ENCODE data around the gene ADCY7.

ADCY7 gene

DNA sequence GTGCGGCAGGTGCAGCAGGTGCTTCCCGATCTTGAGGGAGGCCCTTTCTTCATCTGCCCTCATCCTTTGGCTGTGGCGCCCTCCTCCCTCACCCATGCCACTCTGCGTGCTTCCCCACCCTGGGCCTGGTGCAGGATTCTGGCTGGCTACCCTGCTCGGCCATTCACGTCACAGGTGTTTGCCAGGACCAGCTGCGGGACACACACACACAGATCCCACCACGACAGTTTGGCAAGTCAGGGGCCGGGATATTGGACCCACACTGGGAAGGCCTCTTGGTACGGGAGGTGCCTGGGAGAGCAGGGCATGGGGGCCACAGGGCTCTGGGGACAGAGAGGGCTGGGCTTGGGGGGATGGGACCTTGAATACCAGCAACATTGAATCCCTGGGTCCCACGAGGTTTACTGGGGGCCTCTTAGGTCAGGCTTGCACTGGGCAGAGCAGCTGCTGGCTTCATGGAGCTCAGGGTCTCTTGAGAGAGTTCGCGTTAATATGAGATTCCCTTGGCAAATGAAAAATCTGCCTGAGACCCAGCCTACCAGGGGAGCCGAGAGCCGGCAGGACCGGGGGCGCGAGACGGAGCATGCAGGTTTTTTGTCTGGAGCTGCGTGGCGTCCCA is 15.1 kb downstream of the ADCY7 start:
- TF ChIP-seq, protein P1, sequence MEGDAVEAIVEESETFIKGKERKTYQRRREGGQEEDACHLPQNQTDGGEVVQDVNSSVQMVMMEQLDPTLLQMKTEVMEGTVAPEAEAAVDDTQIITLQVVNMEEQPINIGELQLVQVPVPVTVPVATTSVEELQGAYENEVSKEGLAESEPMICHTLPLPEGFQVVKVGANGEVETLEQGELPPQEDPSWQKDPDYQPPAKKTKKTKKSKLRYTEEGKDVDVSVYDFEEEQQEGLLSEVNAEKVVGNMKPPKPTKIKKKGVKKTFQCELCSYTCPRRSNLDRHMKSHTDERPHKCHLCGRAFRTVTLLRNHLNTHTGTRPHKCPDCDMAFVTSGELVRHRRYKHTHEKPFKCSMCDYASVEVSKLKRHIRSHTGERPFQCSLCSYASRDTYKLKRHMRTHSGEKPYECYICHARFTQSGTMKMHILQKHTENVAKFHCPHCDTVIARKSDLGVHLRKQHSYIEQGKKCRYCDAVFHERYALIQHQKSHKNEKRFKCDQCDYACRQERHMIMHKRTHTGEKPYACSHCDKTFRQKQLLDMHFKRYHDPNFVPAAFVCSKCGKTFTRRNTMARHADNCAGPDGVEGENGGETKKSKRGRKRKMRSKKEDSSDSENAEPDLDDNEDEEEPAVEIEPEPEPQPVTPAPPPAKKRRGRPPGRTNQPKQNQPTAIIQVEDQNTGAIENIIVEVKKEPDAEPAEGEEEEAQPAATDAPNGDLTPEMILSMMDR (IDR thresholded peaks at IDR 0.05; ENCODE audit: low read depth, low read length), result no peak
- H3K27ac ChIP-seq, result no peak overlapping the region
- H3K9me3 ChIP-seq (ENCODE audit: severe bottlenecking), result peaks cover 1% of the 10 kb centered on the region
- no peaks in the 10 kb centered on the region for H3K36me3 ChIP-seq
- H3K27me3 ChIP-seq (ENCODE audit: insufficient read depth, low read depth, severe bottlenecking), result no peaks in the 10 kb centered on the region
- no peak overlapping the region for H3K4me3 ChIP-seq (ENCODE audit: low read depth, low read length)
- no peak for DNase-seq

- H3K36me3 ChIP-seq, result no peaks in the 10 kb centered on the region
- no peak for DNase-seq
- H3K4me3 ChIP-seq (ENCODE audit: low read depth, low read length), result no peak overlapping the region
- H3K27me3 ChIP-seq (ENCODE audit: insufficient read depth, low read depth, severe bottlenecking), result no peaks in the 10 kb centered on the region
- TF ChIP-seq, protein P1 (IDR thresholded peaks at IDR 0.05; ENCODE audit: low read depth, low read length), result no peak
- H3K9me3 ChIP-seq (ENCODE audit: severe bottlenecking), result peaks cover 4% of the 10 kb centered on the region
- no peak overlapping the region for H3K27ac ChIP-seq
These were observed 15.7 kb downstream of the ADCY7 start for GRCh38 chr16:50282010-50282538.

- DNase-seq, result no peak
- Histone ChIP-seq H3K36me3 (no peaks in the 10 kb centered on the region), H3K4me3 (ENCODE audit: low read depth, low read length) (no peak overlapping the region), H3K27me3 (ENCODE audit: insufficient read depth, low read depth, severe bottlenecking) (no peaks in the 10 kb centered on the region), H3K9me3 (ENCODE audit: severe bottlenecking) (peaks cover 4% of the 10 kb centered on the region), H3K27ac (no peak overlapping the region)
- TF ChIP-seq, protein P1 (IDR thresholded peaks at IDR 0.05; ENCODE audit: low read depth, low read length), result no peak
These were observed 16.7 kb downstream of the ADCY7 start for GRCh38 chr16:50282955-50283631.

GRCh38 chr16:50284131-50284911 is 18.0 kb downstream of the ADCY7 start:
- no peak for DNase-seq
- no peak overlapping the region for H3K4me3 ChIP-seq (ENCODE audit: low read depth, low read length)
- H3K27me3 ChIP-seq (ENCODE audit: insufficient read depth, low read depth, severe bottlenecking), result no peaks in the 10 kb centered on the region
- no peak overlapping the region for H3K27ac ChIP-seq
- H3K9me3 ChIP-seq (ENCODE audit: severe bottlenecking), result peaks cover 4% of the 10 kb centered on the region
- TF ChIP-seq, protein P1 (IDR thresholded peaks at IDR 0.05; ENCODE audit: low read depth, low read length), result no peak
- no peaks in the 10 kb centered on the region for H3K36me3 ChIP-seq

DNA sequence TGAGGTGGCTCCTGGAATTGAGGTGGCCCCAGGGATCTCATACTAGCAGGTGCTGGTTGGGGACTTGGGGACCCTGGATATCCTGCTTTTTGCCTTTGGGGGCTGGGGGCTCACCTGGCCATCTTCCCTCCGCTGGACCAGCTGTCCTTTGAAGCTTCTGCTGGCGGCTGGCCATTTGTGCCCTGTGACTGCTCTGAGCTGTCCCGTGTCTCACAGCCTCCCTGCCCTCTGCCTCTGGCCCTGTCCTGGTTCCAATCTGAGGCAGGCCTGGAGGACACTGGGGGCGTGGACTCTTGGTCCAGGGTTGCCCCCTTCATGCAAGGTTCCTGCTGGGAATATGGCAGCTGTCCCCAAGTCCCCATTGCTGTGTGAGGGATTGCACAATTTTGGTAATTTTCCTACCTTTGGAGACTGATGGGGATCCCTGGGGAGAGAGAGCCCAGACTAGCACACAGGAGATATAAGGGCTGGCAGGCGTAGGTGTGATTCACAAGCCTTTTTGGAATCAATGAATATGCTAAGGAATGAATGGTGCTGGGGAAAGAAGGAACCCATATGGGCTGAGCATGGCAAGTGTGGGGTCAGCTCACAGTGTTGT is 19.2 kb downstream of the ADCY7 start:
- no peak overlapping the region for H3K4me3 ChIP-seq (ENCODE audit: low read depth, low read length)
- peaks cover 4% of the 10 kb centered on the region for H3K9me3 ChIP-seq (ENCODE audit: severe bottlenecking)
- no peaks in the 10 kb centered on the region for H3K36me3 ChIP-seq
- no peaks in the 10 kb centered on the region for H3K27me3 ChIP-seq (ENCODE audit: insufficient read depth, low read depth, severe bottlenecking)
- no peak for DNase-seq
- TF ChIP-seq, protein P1 (IDR thresholded peaks at IDR 0.05; ENCODE audit: low read depth, low read length), result no peak
- no peak overlapping the region for H3K27ac ChIP-seq

All from WERI-Rb-1 (cell line).